GM12873 (cell line): Measurements from ENCODE around the gene MAD2L1.

Source experiments
- CTCF ChIP-seq: IDR thresholded peaks from 2 replicates; pipeline ENCODE4 v1.5.1; 2012; ENCODE audit warnings: low read depth, mild to moderate bottlenecking, moderate library complexity, low read length, control low read depth; ENCODE audit not compliant: insufficient read depth; ENCODE audit errors: missing control alignments

MAD2L1 gene

GRCh38 chr4:120084327-120084726 is 17.7 kb upstream of the MAD2L1 start:
- no peak for TF ChIP-seq CTCF

GRCh38 chr4:120083152-120083551 is 16.5 kb upstream of the MAD2L1 start:
- TF ChIP-seq CTCF: no peak

- no peak for TF ChIP-seq CTCF
These were observed 15.6 kb upstream of the MAD2L1 start for GRCh38 chr4:120082251-120082650.

- no peak for TF ChIP-seq CTCF
These were observed 15.1 kb upstream of the MAD2L1 start for GRCh38 chr4:120081726-120082125.

GRCh38 chr4:120080533-120080932 is 13.9 kb upstream of the MAD2L1 start:
- no peak for TF ChIP-seq CTCF

GRCh38 chr4:120079839-120080520 is 13.3 kb upstream of the MAD2L1 start:
- no peak for TF ChIP-seq CTCF

- no peak for TF ChIP-seq CTCF
These were observed 11.6 kb upstream of the MAD2L1 start for GRCh38 chr4:120078216-120078615.
